NCI-H748 (cell line): Measurements from ENCODE around the gene TAS2R39.
"Not testable (repeated sequence)": the region's sequence is repeated elsewhere in the genome, so short reads cannot be mapped to it uniquely, and the experiment has no call there.

ENCODE experiments used
- DNase-seq: peaks from one replicate; lab custom pipeline; 2025; ENCODE audit not compliant: unreplicated experiment; lab: John Stamatoyannopoulos, UW

The TAS2R39 gene

GRCh38 chr7:143183024-143183423, at the start of gene TAS2R39:
TSS of gene TAS2R39 (plus strand) at chr7:143183419. CDS start at chr7:143183419, 0 bp downstream.
- DNase-seq, result no peak

GRCh38 chr7:143147070-143147469, 36.1 kb upstream of the TAS2R39 start:
- no peak for DNase-seq

- DNase-seq, result no peak
Observed at GRCh38 chr7:143148050-143148449, 35.2 kb upstream of the TAS2R39 start.

- DNase-seq, result no peak
Observed at GRCh38 chr7:143148651-143149050, 34.6 kb upstream of the TAS2R39 start.

- not testable (repeated sequence) for DNase-seq
Observed at GRCh38 chr7:143150696-143151095, 32.5 kb upstream of the TAS2R39 start.

- DNase-seq, result not testable (repeated sequence)
Observed at GRCh38 chr7:143158617-143159016, 24.6 kb upstream of the TAS2R39 start.

- DNase-seq, result no peak
Observed at GRCh38 chr7:143171697-143172096, 11.5 kb upstream of the TAS2R39 start.

GRCh38 chr7:143172354-143172753, 10.9 kb upstream of the TAS2R39 start:
- DNase-seq, result peak; percentile 87

- no peak for DNase-seq
Observed at GRCh38 chr7:143176128-143176527, 7.1 kb upstream of the TAS2R39 start.

GRCh38 chr7:143177374-143178119, 5.7 kb upstream of the TAS2R39 start:
- DNase-seq, result no peak

- DNase-seq, result not testable (repeated sequence)
Observed at GRCh38 chr7:143180771-143181170, 2.4 kb upstream of the TAS2R39 start.

GRCh38 chr7:143181349-143181748, 1.9 kb upstream of the TAS2R39 start:
- no peak for DNase-seq

GRCh38 chr7:143185551-143185950, 2.3 kb downstream of the TAS2R39 start:
- DNase-seq, result peak; percentile 16

- DNase-seq, result peak; percentile 62
Observed at GRCh38 chr7:143188994-143189393, 5.8 kb downstream of the TAS2R39 start.

- DNase-seq, result peak; percentile 86
Observed at GRCh38 chr7:143193880-143194279, 10.7 kb downstream of the TAS2R39 start.

GRCh38 chr7:143199040-143199439, 15.8 kb downstream of the TAS2R39 start:
- DNase-seq, result no peak

- no peak for DNase-seq
Observed at GRCh38 chr7:143202161-143202560, 18.9 kb downstream of the TAS2R39 start.

- DNase-seq, result peak; percentile 17
Observed at GRCh38 chr7:143203386-143203785, 20.2 kb downstream of the TAS2R39 start.

GRCh38 chr7:143205560-143206293, 22.5 kb downstream of the TAS2R39 start:
- DNase-seq, result no peak

GRCh38 chr7:143210541-143210940, 27.3 kb downstream of the TAS2R39 start:
- no peak for DNase-seq

- not testable (repeated sequence) for DNase-seq
Observed at GRCh38 chr7:143213478-143213877, 30.3 kb downstream of the TAS2R39 start.
